ENCODE data around the gene SPECC1.

Gene SPECC1

GRCh38 chr17:19978209-19978802, 30.9 kb upstream of the SPECC1 start:
- no peak for TF ChIP-seq CTCF (IDR thresholded peaks at IDR 0.05)
- H3K27ac ChIP-seq = peak overlapping the region; percentile 92
- peak overlapping the region; percentile 73 to 93 for H3K4me3 ChIP-seq
- no peaks in the 10 kb centered on the region for H3K9me3 ChIP-seq
- no peaks in the 10 kb centered on the region for H3K36me3 ChIP-seq
- peaks cover 0 to 40% (median 22%) of the 10 kb centered on the region in 4 donors for H3K4me1 ChIP-seq
- intact Hi-C loops (cut with DNase I; ENCODE audit: low total_unique reads) = no loop called here
- no peaks in the 10 kb centered on the region for H3K27me3 ChIP-seq
- DNase-seq = peak in 1 of 2 donors; percentile 28

GRCh38 chr17:19978805-19979211, 30.4 kb upstream of the SPECC1 start:
- Histone ChIP-seq H3K4me3 (peak overlapping the region; percentile 73 to 93), H3K27ac (peak overlapping the region; percentile 92), H3K9me3 (no peaks in the 10 kb centered on the region), H3K36me3 (no peaks in the 10 kb centered on the region), H3K4me1 (peaks cover 0 to 40% (median 21%) of the 10 kb centered on the region in 4 donors), H3K27me3 (no peaks in the 10 kb centered on the region)
- DNase-seq = no peak
- TF ChIP-seq CTCF (IDR thresholded peaks at IDR 0.05) = no peak
- intact Hi-C loops (cut with DNase I; ENCODE audit: low total_unique reads) = no loop called here

GRCh38 chr17:19979917-19980770, 29.0 kb upstream of the SPECC1 start:
- Histone ChIP-seq H3K9me3 (no peaks in the 10 kb centered on the region), H3K27me3 (no peaks in the 10 kb centered on the region), H3K4me3 (peak overlapping the region in 1 of 2 donors; percentile 16), H3K36me3 (no peaks in the 10 kb centered on the region), H3K27ac (peak overlapping the region; percentile 9 to 55), H3K4me1 (peaks cover 0 to 39% (median 19%) of the 10 kb centered on the region in 4 donors)
- TF ChIP-seq CTCF (IDR thresholded peaks at IDR 0.05) = no peak
- intact Hi-C loops (cut with DNase I; ENCODE audit: low total_unique reads) = no loop called here
- peak; percentile 23 to 76 for DNase-seq

GRCh38 chr17:19986941-19987861, 22.0 kb upstream of the SPECC1 start:
- no peak for TF ChIP-seq CTCF (IDR thresholded peaks at IDR 0.05)
- Histone ChIP-seq H3K4me1 (peaks cover 0 to 6% (median 0%) of the 10 kb centered on the region in 4 donors), H3K27ac (no peak overlapping the region), H3K4me3 (no peak overlapping the region), H3K36me3 (no peaks in the 10 kb centered on the region), H3K27me3 (no peaks in the 10 kb centered on the region), H3K9me3 (no peaks in the 10 kb centered on the region)
- DNase-seq = no peak
- intact Hi-C loops (cut with DNase I; ENCODE audit: low total_unique reads) = no loop called here

- intact Hi-C loops (cut with DNase I; ENCODE audit: low total_unique reads) = no loop called here
- TF ChIP-seq CTCF (IDR thresholded peaks at IDR 0.05) = no peak
Observed at GRCh38 chr17:19987897-19988296, 21.3 kb upstream of the SPECC1 start.

More at GRCh38 chr17:19987897-19988296, 21.3 kb upstream of the SPECC1 start:
- Histone ChIP-seq H3K4me3 (no peak overlapping the region), H3K4me1 (peaks cover 0 to 6% (median under 1%) of the 10 kb centered on the region in 4 donors), H3K27me3 (no peaks in the 10 kb centered on the region), H3K36me3 (no peaks in the 10 kb centered on the region), H3K27ac (no peak overlapping the region), H3K9me3 (no peaks in the 10 kb centered on the region)
- no peak for DNase-seq
